ENCODE results near the gene PRPS1.

- TF ChIP-seq, protein P1, sequence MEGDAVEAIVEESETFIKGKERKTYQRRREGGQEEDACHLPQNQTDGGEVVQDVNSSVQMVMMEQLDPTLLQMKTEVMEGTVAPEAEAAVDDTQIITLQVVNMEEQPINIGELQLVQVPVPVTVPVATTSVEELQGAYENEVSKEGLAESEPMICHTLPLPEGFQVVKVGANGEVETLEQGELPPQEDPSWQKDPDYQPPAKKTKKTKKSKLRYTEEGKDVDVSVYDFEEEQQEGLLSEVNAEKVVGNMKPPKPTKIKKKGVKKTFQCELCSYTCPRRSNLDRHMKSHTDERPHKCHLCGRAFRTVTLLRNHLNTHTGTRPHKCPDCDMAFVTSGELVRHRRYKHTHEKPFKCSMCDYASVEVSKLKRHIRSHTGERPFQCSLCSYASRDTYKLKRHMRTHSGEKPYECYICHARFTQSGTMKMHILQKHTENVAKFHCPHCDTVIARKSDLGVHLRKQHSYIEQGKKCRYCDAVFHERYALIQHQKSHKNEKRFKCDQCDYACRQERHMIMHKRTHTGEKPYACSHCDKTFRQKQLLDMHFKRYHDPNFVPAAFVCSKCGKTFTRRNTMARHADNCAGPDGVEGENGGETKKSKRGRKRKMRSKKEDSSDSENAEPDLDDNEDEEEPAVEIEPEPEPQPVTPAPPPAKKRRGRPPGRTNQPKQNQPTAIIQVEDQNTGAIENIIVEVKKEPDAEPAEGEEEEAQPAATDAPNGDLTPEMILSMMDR (conservative IDR thresholded peaks at IDR 0.05; ENCODE audit: low read length) = no peak
- no peak for TF ChIP-seq EZH2phosphoT487 (IDR thresholded peaks at IDR 0.05; ENCODE audit: borderline replicate concordance, low read depth, low read length)
Observed at GRCh38 chrX:107632346-107632745, 4.0 kb downstream of the PRPS1 start.
